SK-N-SH (cell line): ENCODE measurements around the gene PARD3. TPM values are rescaled to one million over a fixed set of nuclear protein-coding genes. Genes with fewer than 3 reads are reported as not detected.

Source experiments
- CTCF ChIA-PET: fragments of 300-600, 350-600 bp; formaldehyde crosslinking; extraction: SDS; loops from one replicate; lab custom pipeline; 2021; lab: Yijun Ruan, JAX
- POLR2A ChIA-PET: fragments of 350-600 bp; sonication (Branson Sonifier 250); formaldehyde crosslinking; extraction: SDS; loops from one replicate; lab custom pipeline; 2020; ENCODE audit warnings: antibody characterized with exemption, inconsistent platforms; lab: Yijun Ruan, JAX
- DNase-seq: peaks from one replicate; pipeline ENCODE4 v3.0.0; 2012
- H2AFZ ChIP-seq: fragments of 200-600 bp; sonication (generic); 2 replicates; pipeline ENCODE4 v1.8.1; 2016; ENCODE audit warnings: antibody characterized with exemption, mild to moderate bottlenecking, low read depth
- H3F3A ChIP-seq: fragments of 200-600 bp; sonication (generic); replicated peaks from 2 replicates; pipeline ENCODE3; 2016; ENCODE audit warnings: antibody characterized with exemption, mild to moderate bottlenecking; ENCODE audit not compliant: insufficient read depth
- H3K27ac ChIP-seq, 2 experiments: fragments of 200-500 bp in 1 of 2; fragments of 200-600 bp in 1 of 2; sonication (Bioruptor generic) in 1 of 2; sonication (generic), shearing (Covaris generic) in 1 of 2; 2 replicates each; pipeline versions ENCODE4 v1.5.1 to v1.6.1; 2014 to 2016; ENCODE audit warnings: low read depth in 2 of 2, inconsistent platforms in 1 of 2, low read length in 1 of 2, mild to moderate bottlenecking in 1 of 2, mixed read lengths in 1 of 2
- H3K27me3 ChIP-seq: fragments of 200-600 bp; sonication (generic), shearing (Covaris generic); 2 replicates; pipeline ENCODE4 v1.6.1; 2016; ENCODE audit warnings: mixed run types; ENCODE audit not compliant: insufficient read depth
- H3K36me3 ChIP-seq, 2 experiments: fragments of 200-500 bp in 1 of 2; fragments of 200-600 bp in 1 of 2; sonication (Bioruptor generic) in 1 of 2; sonication (generic) in 1 of 2; replicated peaks in 1 of 2; 2 replicates each; pipeline versions ENCODE3 to v1.5.1; 2014 to 2016; ENCODE audit warnings: low read length in 1 of 2, mild to moderate bottlenecking in 1 of 2; ENCODE audit not compliant: insufficient read depth in 2 of 2, control insufficient read depth in 1 of 2
- H3K4me1 ChIP-seq, 2 experiments: fragments of 200-500 bp in 1 of 2; fragments of 200-600 bp in 1 of 2; sonication (Bioruptor generic) in 1 of 2; sonication (generic), shearing (Covaris generic) in 1 of 2; 2 replicates each; pipeline versions ENCODE4 v1.5.1 to v1.6.1; 2014 to 2016; ENCODE audit warnings: low read depth in 1 of 2, low read length in 1 of 2, mixed run types in 1 of 2; ENCODE audit not compliant: insufficient read depth in 2 of 2, control insufficient read depth in 1 of 2
- H3K4me2 ChIP-seq: fragments of 200-600 bp; sonication (generic), shearing (Covaris generic); 2 replicates; pipeline ENCODE4 v1.6.1; 2017; ENCODE audit warnings: mixed run types
- H3K4me3 ChIP-seq, 2 experiments: fragments of 200-500 bp in 1 of 2; fragments of 200-600 bp in 1 of 2; sonication (Bioruptor generic) in 1 of 2; sonication (generic), shearing (Covaris generic) in 1 of 2; 2 replicates each; pipeline versions ENCODE4 v1.5.1 to v1.8.1; 2014 to 2016; ENCODE audit warnings: low read depth in 2 of 2, inconsistent platforms in 1 of 2, low read length in 1 of 2, mild to moderate bottlenecking in 1 of 2, mixed read lengths in 1 of 2, moderate library complexity in 1 of 2
- H3K79me2 ChIP-seq: fragments of 200-600 bp; sonication (generic); 2 replicates; pipeline ENCODE4 v1.8.1; 2017; ENCODE audit warnings: mild to moderate bottlenecking; ENCODE audit not compliant: insufficient read depth
- H3K9ac ChIP-seq: fragments of 200-600 bp; sonication (generic); 2 replicates; pipeline ENCODE4 v1.6.1; 2017; ENCODE audit warnings: mixed run types
- H3K9me2 ChIP-seq: fragments of 200-600 bp; sonication (generic); 2 replicates; pipeline ENCODE4 v1.6.1; 2017; ENCODE audit warnings: mixed run types
- H3K9me3 ChIP-seq: fragments of 200-600 bp; sonication (generic); 2 replicates; pipeline ENCODE4 v1.6.1; 2017; ENCODE audit warnings: mixed run types, mild to moderate bottlenecking, moderate library complexity
- H4K20me1 ChIP-seq: fragments of 200-600 bp; sonication (generic); 2 replicates; pipeline ENCODE4 v1.6.1; 2017; ENCODE audit warnings: mild to moderate bottlenecking, mixed run types; ENCODE audit not compliant: insufficient read depth
- ELF1 ChIP-seq: IDR thresholded peaks from 2 replicates; pipeline ENCODE4 v1.4.0; 2012
- EP300 ChIP-seq, 2 experiments: IDR thresholded peaks; 2 replicates each; pipeline versions ENCODE4 v1.4.0 to v1.6.1; 2012; ENCODE audit warnings: borderline replicate concordance in 1 of 2, low read depth in 1 of 2, low read length in 1 of 2
- FOSL2 ChIP-seq: IDR thresholded peaks from 2 replicates; pipeline ENCODE4 v1.4.0; 2012; ENCODE audit warnings: low read depth, mild to moderate bottlenecking, moderate library complexity, borderline replicate concordance
- FOXJ3 ChIP-seq: sonication (generic); formaldehyde crosslinking; IDR thresholded peaks from 2 replicates; pipeline ENCODE4 v1.5.1; 2020; ENCODE audit warnings: mild to moderate bottlenecking, missing genetic modification reagents
- GATA2 ChIP-seq: sonication (generic); formaldehyde crosslinking; IDR thresholded peaks from 2 replicates; pipeline ENCODE4 v1.5.0; 2020; ENCODE audit warnings: mild to moderate bottlenecking, missing genetic modification reagents
- JUND ChIP-seq: IDR thresholded peaks from 2 replicates; pipeline ENCODE4 v1.4.0; 2012
- MXI1 ChIP-seq: IDR thresholded peaks from 2 replicates; pipeline ENCODE4 v1.6.1; 2012; ENCODE audit warnings: mild to moderate bottlenecking, low read depth, low read length, improper control_type of control experiment
- PBX3 ChIP-seq: IDR thresholded peaks from 2 replicates; pipeline ENCODE4; 2012
- POLR2AphosphoS5 ChIP-seq: IDR thresholded peaks from 2 replicates; pipeline ENCODE4 v1.6.1; 2012; ENCODE audit warnings: low read depth, low read length
- RFX5 ChIP-seq: IDR thresholded peaks from 2 replicates; pipeline ENCODE4 v1.6.1; 2012; ENCODE audit warnings: mild to moderate bottlenecking, improper control_type of control experiment, low read length
- RXRA ChIP-seq: IDR thresholded peaks from 2 replicates; pipeline ENCODE4 v1.4.0; 2012; ENCODE audit warnings: low read depth, mild to moderate bottlenecking, borderline replicate concordance
- SIN3A ChIP-seq: IDR thresholded peaks from 2 replicates; pipeline ENCODE4 v1.6.1; 2012; ENCODE audit warnings: low read depth, mild to moderate bottlenecking, low read length, moderate library complexity, borderline replicate concordance
- TAF1 ChIP-seq: IDR thresholded peaks from 2 replicates; pipeline ENCODE4 v1.6.1; 2012; ENCODE audit warnings: low read depth, mild to moderate bottlenecking, low read length, moderate library complexity, borderline replicate concordance
- TCF12 ChIP-seq: IDR thresholded peaks from 2 replicates; pipeline ENCODE4 v1.4.0; 2012
- TEAD4 ChIP-seq: IDR thresholded peaks from 2 replicates; pipeline ENCODE4 v1.4.0; 2012; ENCODE audit warnings: mild to moderate bottlenecking, borderline replicate concordance; ENCODE audit not compliant: insufficient read depth
- USF2 ChIP-seq: fragments of 150-350 bp; IDR thresholded peaks from 2 replicates; pipeline ENCODE4 v1.6.1; 2017; ENCODE audit warnings: antibody characterized with exemption, low read length, low read depth, borderline replicate concordance
- YY1 ChIP-seq: IDR thresholded peaks from 2 replicates; pipeline ENCODE4 v1.4.0; 2012; ENCODE audit warnings: low read depth, mild to moderate bottlenecking
- WGBS: methylation state at CpG from one replicate; pipeline ENCODE4 v1.1.6; 2017; ENCODE audit warnings: low lambda C conversion rate; 5-methylcytosine and 5-hydroxymethylcytosine counted together
- polyA plus RNA-seq, 3 experiments: library from polyadenylated mRNA; depleted of rRNA; stranded (reverse); fragments of >200 nt; gene quantifications; 2 replicates each; pipeline ENCODE4 v1.2.3, GENCODE V29; 2012
- TF ChIP-seq, protein P1 (sequence below): IDR thresholded peaks from 2 replicates; pipeline ENCODE4 v1.4.0; 2012; ENCODE audit warnings: low read depth, borderline replicate concordance
- TF ChIP-seq, protein P2 (sequence below): IDR thresholded peaks from 2 replicates; pipeline ENCODE4 v1.4.0; 2012; ENCODE audit warnings: low read depth

Gene PARD3
- polyA plus RNA-seq, 1 of the 3 experiments (the other 2 are of a cell fraction), result 29.4 TPM

GRCh38 chr10:34190580-34190979, 624.5 kb downstream of the PARD3 start (continued):
- TF ChIP-seq, protein P1, sequence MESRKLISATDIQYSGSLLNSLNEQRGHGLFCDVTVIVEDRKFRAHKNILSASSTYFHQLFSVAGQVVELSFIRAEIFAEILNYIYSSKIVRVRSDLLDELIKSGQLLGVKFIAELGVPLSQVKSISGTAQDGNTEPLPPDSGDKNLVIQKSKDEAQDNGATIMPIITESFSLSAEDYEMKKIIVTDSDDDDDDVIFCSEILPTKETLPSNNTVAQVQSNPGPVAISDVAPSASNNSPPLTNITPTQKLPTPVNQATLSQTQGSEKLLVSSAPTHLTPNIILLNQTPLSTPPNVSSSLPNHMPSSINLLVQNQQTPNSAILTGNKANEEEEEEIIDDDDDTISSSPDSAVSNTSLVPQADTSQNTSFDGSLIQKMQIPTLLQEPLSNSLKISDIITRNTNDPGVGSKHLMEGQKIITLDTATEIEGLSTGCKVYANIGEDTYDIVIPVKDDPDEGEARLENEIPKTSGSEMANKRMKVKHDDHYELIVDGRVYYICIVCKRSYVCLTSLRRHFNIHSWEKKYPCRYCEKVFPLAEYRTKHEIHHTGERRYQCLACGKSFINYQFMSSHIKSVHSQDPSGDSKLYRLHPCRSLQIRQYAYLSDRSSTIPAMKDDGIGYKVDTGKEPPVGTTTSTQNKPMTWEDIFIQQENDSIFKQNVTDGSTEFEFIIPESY, result no peak
- TF ChIP-seq TCF12 (no peak), POLR2AphosphoS5 (no peak), GATA2 (CRISPR knock-in tag) (no peak), FOSL2 (no peak), MXI1 (no peak), SIN3A (no peak), JUND (no peak), TAF1 (no peak), YY1 (no peak), RFX5 (no peak)

- no peak for DNase-seq
- Histone ChIP-seq H4K20me1 (no peaks in the 10 kb centered on the region), H3K4me1 (peaks cover 20 to 21% of the 10 kb centered on the region in 2 experiments), H3F3A (peaks cover 14% of the 10 kb centered on the region), H3K4me3 (no peak overlapping the region), H3K27ac (no peak overlapping the region), H3K4me2 (no peak overlapping the region), H3K9me3 (no peaks in the 10 kb centered on the region), H2AFZ (no peak overlapping the region), H3K27me3 (no peaks in the 10 kb centered on the region), H3K9me2 (no peaks in the 10 kb centered on the region), H3K36me3 (no peaks in the 10 kb centered on the region), H3K9ac (no peak overlapping the region), H3K79me2 (no peaks in the 10 kb centered on the region)
- POLR2A ChIA-PET, result no interaction called here
- TF ChIP-seq USF2, result no peak
- no peak for TF ChIP-seq TCF12
- TF ChIP-seq, protein P2, sequence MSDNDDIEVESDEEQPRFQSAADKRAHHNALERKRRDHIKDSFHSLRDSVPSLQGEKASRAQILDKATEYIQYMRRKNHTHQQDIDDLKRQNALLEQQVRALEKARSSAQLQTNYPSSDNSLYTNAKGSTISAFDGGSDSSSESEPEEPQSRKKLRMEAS, result no peak
- no peak for TF ChIP-seq POLR2AphosphoS5
- no peak for TF ChIP-seq FOXJ3 (CRISPR knock-in tag)
- TF ChIP-seq EP300 (IDR thresholded peaks at IDR 0.05; ENCODE audit: borderline replicate concordance in 1 of 2, low read depth in 1 of 2, low read length in 1 of 2), result no peak
- TF ChIP-seq FOSL2, result no peak
- no peak for TF ChIP-seq RXRA
- no peak for TF ChIP-seq MXI1
- no peak for TF ChIP-seq PBX3
- TF ChIP-seq TEAD4, result no peak
- no peak for TF ChIP-seq JUND
- no peak for TF ChIP-seq ELF1
- WGBS, result 90% methylated on average over 1 of the region's 1 CpG
- CTCF ChIA-PET, result interaction anchor here (0.6 kb wide), 1 partner anchor 729 kb away, joined by 3 read pairs; no protein-coding TSS in a partner anchor
Measured at GRCh38 chr10:34189830-34190229, 625.3 kb downstream of the PARD3 start.
